ENCODE data around the gene UHMK1. TPM values are rescaled to one million over a fixed set of nuclear protein-coding genes. Genes with fewer than 3 reads are reported as not detected.

Gene UHMK1
- total and polyA plus RNA-seq, 2 of the 4 experiments (the other 2 are of a cell fraction) = 15.6 to 57.9 TPM

DNA sequence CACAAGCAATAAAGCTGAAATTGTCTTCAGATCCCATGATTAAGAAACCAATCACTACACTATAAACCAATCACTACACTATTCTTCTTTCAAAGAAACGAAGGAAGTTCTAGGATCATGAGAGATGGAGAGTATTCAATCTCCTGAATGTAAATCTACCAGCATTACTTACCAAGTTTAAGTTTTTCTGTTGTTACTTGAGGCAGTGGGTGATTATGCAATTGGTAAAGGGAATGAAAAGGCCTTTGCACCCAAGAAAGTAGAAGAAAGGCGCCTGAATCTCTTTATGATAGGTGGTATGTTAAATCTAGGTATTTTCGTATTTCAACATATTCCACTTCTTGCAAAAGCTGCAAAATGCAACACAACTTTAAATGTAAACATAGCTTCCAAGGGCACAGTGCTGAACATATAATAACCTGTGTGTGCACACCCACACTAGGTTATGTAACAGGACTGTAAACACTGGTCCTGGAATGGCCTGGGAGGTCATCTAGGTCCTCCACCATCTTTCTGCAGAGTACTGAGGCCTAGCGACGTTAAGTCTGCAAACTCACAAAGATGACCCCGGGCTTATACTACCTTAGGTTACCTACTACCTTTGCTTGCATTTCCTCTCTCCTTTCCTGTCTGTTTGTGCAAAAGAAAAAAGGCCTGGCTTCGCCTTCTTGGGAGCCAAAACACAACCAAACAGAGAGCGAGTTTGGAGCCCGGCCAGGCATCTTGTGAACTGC, 62.9 kb downstream of the UHMK1 start:
- TF ChIP-seq, protein P1, sequence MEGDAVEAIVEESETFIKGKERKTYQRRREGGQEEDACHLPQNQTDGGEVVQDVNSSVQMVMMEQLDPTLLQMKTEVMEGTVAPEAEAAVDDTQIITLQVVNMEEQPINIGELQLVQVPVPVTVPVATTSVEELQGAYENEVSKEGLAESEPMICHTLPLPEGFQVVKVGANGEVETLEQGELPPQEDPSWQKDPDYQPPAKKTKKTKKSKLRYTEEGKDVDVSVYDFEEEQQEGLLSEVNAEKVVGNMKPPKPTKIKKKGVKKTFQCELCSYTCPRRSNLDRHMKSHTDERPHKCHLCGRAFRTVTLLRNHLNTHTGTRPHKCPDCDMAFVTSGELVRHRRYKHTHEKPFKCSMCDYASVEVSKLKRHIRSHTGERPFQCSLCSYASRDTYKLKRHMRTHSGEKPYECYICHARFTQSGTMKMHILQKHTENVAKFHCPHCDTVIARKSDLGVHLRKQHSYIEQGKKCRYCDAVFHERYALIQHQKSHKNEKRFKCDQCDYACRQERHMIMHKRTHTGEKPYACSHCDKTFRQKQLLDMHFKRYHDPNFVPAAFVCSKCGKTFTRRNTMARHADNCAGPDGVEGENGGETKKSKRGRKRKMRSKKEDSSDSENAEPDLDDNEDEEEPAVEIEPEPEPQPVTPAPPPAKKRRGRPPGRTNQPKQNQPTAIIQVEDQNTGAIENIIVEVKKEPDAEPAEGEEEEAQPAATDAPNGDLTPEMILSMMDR (conservative IDR thresholded peaks at IDR 0.05; ENCODE audit: low read depth, low read length) = no peak
- peak; percentile 21; the same call in 1 of the 2 replicates for TF ChIP-seq CEBPB (IDR thresholded peaks at IDR 0.05; ENCODE audit: low read depth, low read length)
- H2BK120ac ChIP-seq (ENCODE audit: low read depth, low read length) = peak overlapping the region; percentile 80; the same call in 1 of the 2 replicates
- peak overlapping the region; percentile 83 to 88; a peak in 3 of 4 replicates for H4K8ac ChIP-seq (ENCODE audit: low read depth in 2 of 2, low read length in 2 of 2)
- no peak for ATAC-seq (ENCODE audit: low read depth)
- peak overlapping the region; percentile 40; the same call in 1 of the 2 replicates for H2AK5ac ChIP-seq (ENCODE audit: low read depth, low read length)
- H2BK15ac ChIP-seq (ENCODE audit: low read depth, low read length) = no peak overlapping the region
- peak overlapping the region; percentile 69 for H3K14ac ChIP-seq (replicated peaks; ENCODE audit: low read depth, low read length)
- H3K23ac ChIP-seq (ENCODE audit: low read depth, low read length) = no peak overlapping the region; the same call in 1 of the 2 replicates
- ChIA-PET CTCF (no interaction called here), POLR2A (ENCODE audit: unreplicated experiment) (interaction anchor here (0.5 to 0.6 kb wide), 2 partner anchors 39 to 236 kb away, joined by 3 to 4 read pairs; no protein-coding TSS in a partner anchor)
- in situ Hi-C loops (cut with MboI; ENCODE audit: low sequenced_read_pairs) = no loop called here
- H3K4me1 ChIP-seq (ENCODE audit: control insufficient read depth, insufficient read depth, low read length) = peaks cover 9% of the 10 kb centered on the region
- DNase-seq = no peak
- BruUV-seq (replicated peaks) = no TSS peak
- no peak overlapping the region; the same call in 1 of the 2 replicates for H2BK20ac ChIP-seq (ENCODE audit: low read depth, low read length)
- peak overlapping the region; percentile 95 for H2AFZ ChIP-seq (replicated peaks; ENCODE audit: low read length, poor library complexity)
- peak overlapping the region; percentile 8 for H4K5ac ChIP-seq (ENCODE audit: low read depth, low read length)
- H3K4ac ChIP-seq (ENCODE audit: low read depth, low read length) = peak overlapping the region; percentile 86
- H4K91ac ChIP-seq (ENCODE audit: insufficient read depth, low read depth, low read length) = peak overlapping the region; percentile 92
- H3K9me3 ChIP-seq (ENCODE audit: control insufficient read depth, insufficient read depth, low read length) = no peaks in the 10 kb centered on the region
- peaks cover 23% of the 10 kb centered on the region for H4K20me1 ChIP-seq (ENCODE audit: insufficient read depth, low read length)
- H3K36me3 ChIP-seq (ENCODE audit: control insufficient read depth, insufficient read depth, low read length) = no peaks in the 10 kb centered on the region
- dilution Hi-C loops (cut with HindIII; ENCODE audit: low sequenced_read_pairs, unreplicated experiment) = no loop called here
- 15% methylated on average over 4 of the region's 9 CpGs; no CpG with 5 or more reads in 1 of the 2 experiments for WGBS, 2 experiments (ENCODE audit: extremely low coverage in 2 of 2, insufficient read length in 1 of 2)
- peak overlapping the region; percentile 90 for H2AK9ac ChIP-seq (replicated peaks; ENCODE audit: low read depth, low read length, poor library complexity)
- peak overlapping the region; percentile 5 for H3K18ac ChIP-seq (ENCODE audit: low read depth, low read length)
- peak overlapping the region; percentile 74 for H3K9ac ChIP-seq (ENCODE audit: low read depth, low read length)
- no peaks in the 10 kb centered on the region for H3K27me3 ChIP-seq (ENCODE audit: control insufficient read depth, insufficient read depth, low read length)
- intact Hi-C loops (cut with micrococcal nuclease) = loop anchor here (1.0 to 5.0 kb wide), 3 partner anchors 21 to 503 kb away; no protein-coding TSS in a partner anchor
- H3K79me1 ChIP-seq (ENCODE audit: low read depth in 1 of 2, low read length in 2 of 2) = peaks cover 3 to 19% of the 10 kb centered on the region in 2 experiments; a peak in 3 of 4 replicates
- H3K4me2 ChIP-seq (ENCODE audit: low read depth, low read length) = peak overlapping the region; percentile 44
- H3K4me3 ChIP-seq (ENCODE audit: insufficient read depth, low read depth, low read length) = peak overlapping the region; percentile 56
- H3K9me1 ChIP-seq (ENCODE audit: insufficient read depth, low read length) = peaks cover under 1% of the 10 kb centered on the region
- H3K27ac ChIP-seq (ENCODE audit: insufficient read depth, low read length) = peak overlapping the region; percentile 79
- peak overlapping the region; percentile 85 for H2BK5ac ChIP-seq (ENCODE audit: low read depth, low read length, poor library complexity, severe bottlenecking)
- peak overlapping the region; percentile 55; the same call in 1 of the 2 replicates for H3K56ac ChIP-seq (ENCODE audit: extremely low read depth, insufficient read depth, low read length)

All from IMR-90 (cell line).